ENCODE results near the gene ARFGAP1. TPM values are rescaled to one million over a fixed set of nuclear protein-coding genes. Genes with fewer than 3 reads are reported as not detected.

The ARFGAP1 gene
- total and polyA plus RNA-seq, 10 of the 15 experiments (the other 5 are each of a cell fraction or from before 2014, with no cell fraction given): 0.45 to 79.9 (median 30.8) TPM

- TF ChIP-seq RELB (IDR thresholded peaks at IDR 0.05; ENCODE audit: low read depth): no peak
Observed at GRCh38 chr20:63225082-63225454, 47.5 kb upstream of the ARFGAP1 start (continued).

- Histone ChIP-seq H4K20me1 (ENCODE audit: control insufficient read depth, insufficient read depth) (no peaks in the 10 kb centered on the region; the same call in 1 of the 2 replicates), H2AFZ (ENCODE audit: control insufficient read depth, low read depth, low read length) (no peak overlapping the region), H3K27me3 (replicated peaks in 1 of 2; ENCODE audit: control insufficient read depth in 2 of 2, insufficient read depth in 2 of 2, low read length in 1 of 2) (peaks cover 0 to 7% of the 10 kb centered on the region in 2 experiments; a peak in 3 of 4 replicates), H3K9ac (ENCODE audit: control insufficient read depth, insufficient read depth, low read length) (no peak overlapping the region), H3K79me2 (ENCODE audit: control insufficient read depth, insufficient read depth, low read length) (no peaks in the 10 kb centered on the region), H3K36me3 (ENCODE audit: control insufficient read depth in 2 of 2, insufficient read depth in 2 of 2, low read length in 1 of 2) (no peaks in the 10 kb centered on the region), H3K4me1 (ENCODE audit: control insufficient read depth, insufficient read depth, low read length) (no peaks in the 10 kb centered on the region), H3K4me3 (no peak overlapping the region), H3K27ac (ENCODE audit: control insufficient read depth, insufficient read depth) (no peak overlapping the region), H3K4me2 (ENCODE audit: control insufficient read depth, insufficient read depth) (no peak overlapping the region), H3K9me3 (replicated peaks; ENCODE audit: control insufficient read depth, insufficient read depth, low read length) (no peaks in the 10 kb centered on the region)
- no peak for ATAC-seq
- no peak for FAIRE-seq
- POLR2A ChIA-PET: no interaction called here
- SMC1A ChIA-PET (ENCODE audit: uncharacterized antibody, unreplicated experiment): no interaction called here
- in situ Hi-C loops (cut with MboI): no loop called here
- DNase-seq (ENCODE audit: low read depth, low spot score): no peak
- CTCF ChIA-PET: interaction anchor here (0.8 to 1.3 kb wide), 2 partner anchors 9 to 11 kb away, joined by 3 read pairs; no protein-coding TSS in a partner anchor
- RAD21 ChIA-PET (ENCODE audit: unreplicated experiment): no interaction called here
- WGBS (ENCODE audit: insufficient coverage, insufficient replicate concordance, low lambda C conversion rate, missing lambda C conversion rate): 51% methylated on average over 19 of the region's 19 CpGs
- intact Hi-C loops (cut with micrococcal nuclease; ENCODE audit: unreplicated experiment): no loop called here
- no TSS peak for BruUV-seq (replicated peaks)
- TF ChIP-seq ZNF24 (IDR thresholded peaks at IDR 0.05) (no peak), MEF2A (IDR thresholded peaks at IDR 0.05; ENCODE audit: insufficient read depth, low read depth, low read length) (no peak), ATF3 (IDR thresholded peaks at IDR 0.05; ENCODE audit: borderline replicate concordance, extremely low read depth, low read depth, low read length) (no peak), PAX8 (IDR thresholded peaks at IDR 0.05) (no peak), RBBP5 (conservative IDR thresholded peaks at IDR 0.05) (no peak), BCL3 (IDR thresholded peaks at IDR 0.05; ENCODE audit: borderline replicate concordance, insufficient read depth, low read depth, low read length, poor library complexity, severe bottlenecking) (no peak), KAT2A (conservative IDR thresholded peaks at IDR 0.05; ENCODE audit: control insufficient read depth, low read depth, low read length) (no peak), CUX1 (IDR thresholded peaks at IDR 0.05; ENCODE audit: insufficient replicate concordance, low read depth, low read length) (no peak)
Observed at GRCh38 chr20:63226042-63226943, 46.3 kb upstream of the ARFGAP1 start.

Measured in GM12878 (cell line).